ENCODE results near the gene CCT8L2. TPM values are rescaled to one million over a fixed set of nuclear protein-coding genes. Genes with fewer than 3 reads are reported as not detected.

CCT8L2 gene
- total RNA-seq, 1 experiment from 2014 or later, result not detected

Other genes starting within 250 kb of the CCT8L2 start
- gene XKR3, start 232.6 kb upstream of the CCT8L2 start, total RNA-seq (2021), result 0.17 TPM in 1 of 2 replicates, not detected in the other

Measured in A673 (cell line).